HG02610 (cell line): ENCODE results near the gene TNFAIP8L3.
"Not testable (repeated sequence)": the region's sequence is repeated elsewhere in the genome, so short reads cannot be mapped to it uniquely, and the experiment has no call there.

Source experiments
- ATAC-seq: cut with Tn5 transposase; IDR thresholded peaks from one replicate; pipeline ENCODE4 v1.9.1; 2021; ENCODE audit warnings: mild to moderate bottlenecking, moderate library complexity; ENCODE audit not compliant: unreplicated experiment

TNFAIP8L3 gene

GRCh38 chr15:51062736-51063135 lies 32.0 kb downstream of the TNFAIP8L3 start:
- no peak for ATAC-seq

GRCh38 chr15:51060030-51060673 lies 34.6 kb downstream of the TNFAIP8L3 start:
- no peak for ATAC-seq

- no peak for ATAC-seq
Observed at GRCh38 chr15:51054535-51054934, 40.2 kb downstream of the TNFAIP8L3 start.

GRCh38 chr15:51053571-51053970 lies 41.1 kb downstream of the TNFAIP8L3 start:
- ATAC-seq: no peak

GRCh38 chr15:51051776-51052175 lies 42.9 kb downstream of the TNFAIP8L3 start:
- ATAC-seq: no peak

- no peak for ATAC-seq
Observed at GRCh38 chr15:51049081-51049480, 45.6 kb downstream of the TNFAIP8L3 start.

- no peak for ATAC-seq
Observed at GRCh38 chr15:51048308-51048707, 46.4 kb downstream of the TNFAIP8L3 start.

- no peak for ATAC-seq
Observed at GRCh38 chr15:51046799-51047449, 47.8 kb downstream of the TNFAIP8L3 start.

GRCh38 chr15:51046016-51046415 lies 48.7 kb downstream of the TNFAIP8L3 start:
- no peak for ATAC-seq

GRCh38 chr15:51044037-51044727 lies 50.5 kb downstream of the TNFAIP8L3 start:
- no peak for ATAC-seq

- ATAC-seq: no peak
Observed at GRCh38 chr15:51038974-51039319, 55.8 kb downstream of the TNFAIP8L3 start.

GRCh38 chr15:51038162-51038973 lies 56.3 kb downstream of the TNFAIP8L3 start:
- no peak for ATAC-seq

GRCh38 chr15:51037474-51037873 lies 57.2 kb downstream of the TNFAIP8L3 start:
- ATAC-seq: not testable (repeated sequence)

GRCh38 chr15:51030649-51031316 lies 63.9 kb downstream of the TNFAIP8L3 start:
- ATAC-seq: no peak

- no peak for ATAC-seq
Observed at GRCh38 chr15:51025454-51025846, 69.3 kb downstream of the TNFAIP8L3 start.

GRCh38 chr15:51024735-51025453 lies 69.8 kb downstream of the TNFAIP8L3 start:
- ATAC-seq: no peak

GRCh38 chr15:51023499-51023898 lies 71.2 kb downstream of the TNFAIP8L3 start:
- ATAC-seq: no peak

- ATAC-seq: no peak
Observed at GRCh38 chr15:51022206-51022605, 72.5 kb downstream of the TNFAIP8L3 start.

- ATAC-seq: no peak
Observed at GRCh38 chr15:51016615-51017014, 78.1 kb downstream of the TNFAIP8L3 start.

GRCh38 chr15:51011212-51011611 lies 83.5 kb downstream of the TNFAIP8L3 start:
- no peak for ATAC-seq
